Calu3 (cell line): ENCODE results near the gene PRELID1. TPM values are rescaled to one million over a fixed set of nuclear protein-coding genes. Genes with fewer than 3 reads are reported as not detected.

Experiments used
- BruUV-seq: library from RNA; stranded (reverse); fragments of 400-500 nt; replicated peaks from 2 replicates; lab custom pipeline; 2021; lab: Mats Ljungman, UMichigan
- CTCF ChIA-PET: fragments of 300-600 bp; sonication (Branson Sonifier 250); formaldehyde crosslinking; loops from one replicate; lab custom pipeline; 2022; ENCODE audit warnings: antibody characterized with exemption; lab: Charles Lee
- DNase-seq: peaks from one replicate; pipeline ENCODE4 v3.0.0; 2022
- H3K27ac Mint-ChIP-seq: one replicate; pipeline ENCODE4 v1.8.0; 2022; ENCODE audit warnings: mixed read lengths; ENCODE audit not compliant: unreplicated experiment
- H3K27me3 Mint-ChIP-seq: one replicate; pipeline ENCODE4 v1.8.0; 2022; ENCODE audit warnings: mixed read lengths; ENCODE audit not compliant: unreplicated experiment
- H3K36me3 Mint-ChIP-seq: one replicate; pipeline ENCODE4 v1.8.0; 2022; ENCODE audit warnings: mild to moderate bottlenecking, moderate library complexity, mixed read lengths; ENCODE audit not compliant: insufficient read depth, unreplicated experiment
- H3K4me1 Mint-ChIP-seq: one replicate; pipeline ENCODE4 v1.8.0; 2022; ENCODE audit warnings: mild to moderate bottlenecking, low read depth, mixed read lengths; ENCODE audit not compliant: unreplicated experiment
- H3K4me3 Mint-ChIP-seq: one replicate; pipeline ENCODE4 v1.8.0; 2022; ENCODE audit warnings: mild to moderate bottlenecking, low read depth, moderate library complexity, mixed read lengths; ENCODE audit not compliant: unreplicated experiment
- H3K9me3 Mint-ChIP-seq: one replicate; pipeline ENCODE4 v1.8.0; 2022; ENCODE audit warnings: low read depth, mixed read lengths; ENCODE audit not compliant: unreplicated experiment
- intact Hi-C: fragments of 100-400 bp; cut with micrococcal nuclease; formaldehyde crosslinking; loops from one replicate; pipeline ENCODE4 v1.10.0; 2022; ENCODE audit not compliant: unreplicated experiment
- total RNA-seq: library from RNA; stranded (reverse); gene quantifications from 2 replicates; pipeline ENCODE4 v1.2.3, GENCODE V29; 2022
- TF ChIP-seq, protein P1 (sequence below): fragments of 200-600 bp; IDR thresholded peaks from one replicate; pipeline ENCODE4 v1.8.0; 2022; ENCODE audit warnings: antibody characterized with exemption; ENCODE audit not compliant: unreplicated experiment

The PRELID1 gene
- total RNA-seq, 1 experiment from 2014 or later, result 217 TPM

DNA sequence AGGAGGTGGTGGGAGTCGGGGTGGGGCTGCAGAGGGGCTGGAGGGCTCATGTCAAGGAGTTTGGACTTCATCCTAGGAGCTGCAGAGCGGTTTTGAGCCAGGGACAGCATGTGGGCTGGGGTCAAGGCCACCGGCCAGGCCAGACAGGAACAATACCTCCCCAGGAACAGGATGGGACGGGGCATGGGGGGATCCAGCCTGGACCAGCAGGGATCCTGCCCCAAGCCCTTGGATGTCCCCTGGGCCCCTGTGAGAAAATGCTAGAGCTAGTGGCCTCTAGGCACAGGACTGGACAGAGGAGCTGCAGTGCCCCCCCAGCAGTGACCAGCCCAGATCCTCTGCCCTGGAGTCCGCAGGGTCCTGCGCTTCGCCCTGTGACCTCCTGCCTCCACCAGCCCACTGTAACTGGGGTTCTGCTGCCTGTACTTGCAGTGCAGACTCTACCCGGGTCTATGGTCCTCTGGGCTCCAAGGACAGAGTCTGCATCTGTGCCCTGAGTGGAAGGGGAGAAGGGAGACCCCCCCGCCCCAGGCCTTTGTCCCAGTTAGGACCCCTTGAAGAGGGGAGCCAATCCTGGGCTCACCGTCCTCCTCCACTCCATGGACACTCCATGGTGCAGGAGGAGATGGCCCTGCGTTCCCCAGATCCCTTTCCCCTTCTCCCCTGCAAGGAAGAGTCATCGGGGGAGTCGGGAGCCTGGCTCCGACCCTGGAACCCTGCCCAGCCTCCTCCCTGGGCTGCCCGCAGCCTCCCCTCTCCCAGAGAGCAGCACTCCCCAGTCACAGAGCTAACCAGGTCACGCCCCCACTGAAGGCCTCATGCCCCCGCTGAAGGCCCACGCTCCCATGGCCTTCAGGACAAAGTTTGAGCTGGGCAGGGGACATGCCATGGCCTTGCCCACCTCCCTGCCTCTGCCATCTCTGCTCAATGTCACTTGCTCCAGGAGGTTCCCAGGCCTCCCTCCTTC, 11.1 kb downstream of the PRELID1 start:
- CTCF ChIA-PET, result no interaction called here
- no peak overlapping the region for H3K27ac Mint-ChIP-seq
- intact Hi-C loops, result loop anchor here (5.0 kb wide), 2 partner anchors 38 to 138 kb away; partner anchors contain the start of gene LMAN2

DNA sequence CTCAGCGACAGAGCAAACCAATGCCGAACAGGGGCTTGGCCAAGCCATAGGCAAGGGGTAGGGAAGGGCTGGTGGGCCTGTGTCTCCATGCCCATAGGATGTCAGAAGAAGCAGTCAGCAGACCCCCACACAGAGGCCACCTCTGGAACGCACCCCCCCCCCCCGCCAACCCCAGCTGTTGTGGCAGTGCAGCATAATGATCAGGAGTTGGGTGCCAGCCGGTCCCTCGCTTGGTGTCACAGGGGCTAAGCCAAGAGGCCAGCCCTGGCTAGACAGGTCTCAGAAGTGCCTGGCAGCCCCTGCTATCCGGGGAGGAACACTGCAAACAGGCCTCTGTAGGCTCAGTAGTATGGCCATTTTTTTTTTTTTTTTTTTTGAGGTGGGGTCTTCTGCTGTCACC, 11.8 kb downstream of the PRELID1 start:
- no peak overlapping the region for H3K27ac Mint-ChIP-seq
- DNase-seq, result no peak
- intact Hi-C loops, result loop anchor here (5.0 kb wide), 1 partner anchor 37 kb away; the partner anchor contains the start of gene LMAN2
- TF ChIP-seq, protein P1, sequence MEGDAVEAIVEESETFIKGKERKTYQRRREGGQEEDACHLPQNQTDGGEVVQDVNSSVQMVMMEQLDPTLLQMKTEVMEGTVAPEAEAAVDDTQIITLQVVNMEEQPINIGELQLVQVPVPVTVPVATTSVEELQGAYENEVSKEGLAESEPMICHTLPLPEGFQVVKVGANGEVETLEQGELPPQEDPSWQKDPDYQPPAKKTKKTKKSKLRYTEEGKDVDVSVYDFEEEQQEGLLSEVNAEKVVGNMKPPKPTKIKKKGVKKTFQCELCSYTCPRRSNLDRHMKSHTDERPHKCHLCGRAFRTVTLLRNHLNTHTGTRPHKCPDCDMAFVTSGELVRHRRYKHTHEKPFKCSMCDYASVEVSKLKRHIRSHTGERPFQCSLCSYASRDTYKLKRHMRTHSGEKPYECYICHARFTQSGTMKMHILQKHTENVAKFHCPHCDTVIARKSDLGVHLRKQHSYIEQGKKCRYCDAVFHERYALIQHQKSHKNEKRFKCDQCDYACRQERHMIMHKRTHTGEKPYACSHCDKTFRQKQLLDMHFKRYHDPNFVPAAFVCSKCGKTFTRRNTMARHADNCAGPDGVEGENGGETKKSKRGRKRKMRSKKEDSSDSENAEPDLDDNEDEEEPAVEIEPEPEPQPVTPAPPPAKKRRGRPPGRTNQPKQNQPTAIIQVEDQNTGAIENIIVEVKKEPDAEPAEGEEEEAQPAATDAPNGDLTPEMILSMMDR, result no peak
- no TSS peak for BruUV-seq
- no peaks in the 10 kb centered on the region for H3K9me3 Mint-ChIP-seq
- H3K27me3 Mint-ChIP-seq, result no peaks in the 10 kb centered on the region
- CTCF ChIA-PET, result interaction anchor here (0.6 to 0.7 kb wide), 2 partner anchors 67 to 110 kb away, joined by 3 to 4 read pairs; no protein-coding TSS in a partner anchor
- H3K36me3 Mint-ChIP-seq, result peaks cover 45% of the 10 kb centered on the region
- H3K4me3 Mint-ChIP-seq, result no peak overlapping the region
- H3K4me1 Mint-ChIP-seq, result peaks cover 42% of the 10 kb centered on the region

More for the DNA sequence above, 11.1 kb downstream of the PRELID1 start:
- DNase-seq, result no peak
- TF ChIP-seq, protein P1, result no peak
- Mint-ChIP-seq H3K4me1 (peaks cover 46% of the 10 kb centered on the region), H3K36me3 (peaks cover 51% of the 10 kb centered on the region), H3K4me3 (no peak overlapping the region), H3K27me3 (no peaks in the 10 kb centered on the region), H3K9me3 (no peaks in the 10 kb centered on the region)
- BruUV-seq, result no TSS peak

DNA sequence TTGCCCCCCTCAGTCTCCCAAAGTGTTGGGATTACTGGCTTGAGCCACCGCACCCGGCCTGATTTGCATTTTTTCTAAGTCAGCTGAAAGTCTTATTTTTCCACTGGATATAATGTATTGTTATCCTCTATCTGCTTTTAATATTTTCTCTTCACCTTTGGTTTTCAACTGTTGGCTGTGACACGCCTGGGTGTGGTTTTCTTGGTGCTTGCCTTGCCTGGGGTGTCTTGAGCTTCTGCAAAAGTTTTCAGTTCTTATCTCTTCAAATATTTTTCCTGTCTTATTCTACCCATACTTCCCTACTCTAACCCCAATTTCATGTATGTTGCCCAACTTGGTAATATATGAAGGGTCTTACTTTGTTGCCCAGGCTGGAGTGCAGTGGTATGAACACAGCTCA, 12.4 kb downstream of the PRELID1 start:
- TF ChIP-seq, protein P1, result no peak
- Mint-ChIP-seq H3K27me3 (no peaks in the 10 kb centered on the region), H3K36me3 (peaks cover 40% of the 10 kb centered on the region), H3K9me3 (no peaks in the 10 kb centered on the region), H3K27ac (no peak overlapping the region), H3K4me3 (no peak overlapping the region), H3K4me1 (peaks cover 36% of the 10 kb centered on the region)
- no peak for DNase-seq
- intact Hi-C loops, result loop anchor here (5.0 kb wide), 1 partner anchor 36 kb away; the partner anchor contains the start of gene LMAN2
- no TSS peak for BruUV-seq
- CTCF ChIA-PET, result interaction anchor here (0.6 to 3.0 kb wide), 6 partner anchors 49 to 139 kb away, joined by 3 to 18 read pairs (median 4); no protein-coding TSS in a partner anchor

DNA sequence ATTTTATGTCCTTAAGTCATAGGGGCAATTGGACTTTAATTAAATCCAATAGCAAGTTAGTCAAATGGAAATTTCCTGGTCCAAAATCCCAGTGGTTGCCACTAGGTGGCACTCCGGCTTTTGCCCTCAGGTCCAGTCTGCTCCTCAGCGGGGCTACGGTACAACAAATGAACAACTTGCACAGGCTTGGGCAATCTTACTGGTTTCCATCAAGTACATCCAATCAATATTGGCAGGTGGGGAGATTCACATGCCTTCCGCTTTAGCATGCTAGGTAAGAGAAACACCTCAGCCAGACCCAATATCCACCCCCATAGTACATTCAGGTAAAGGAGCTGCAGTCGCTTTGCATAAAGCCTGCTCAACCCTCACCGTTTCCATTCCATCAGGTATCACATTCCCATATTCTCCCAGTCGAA, 14.4 kb downstream of the PRELID1 start:
- Mint-ChIP-seq H3K9me3 (no peaks in the 10 kb centered on the region), H3K4me1 (peaks cover 39% of the 10 kb centered on the region), H3K27me3 (no peaks in the 10 kb centered on the region), H3K4me3 (no peak overlapping the region), H3K27ac (peak overlapping the region; percentile 65), H3K36me3 (peaks cover 28% of the 10 kb centered on the region)
- no TSS peak for BruUV-seq
- CTCF ChIA-PET, result interaction anchor here (0.6 to 3.0 kb wide), 8 partner anchors 8 to 137 kb away, joined by 3 to 18 read pairs (median 4); no protein-coding TSS in a partner anchor
- TF ChIP-seq, protein P1, result peak; percentile 86
- peak; percentile 89 for DNase-seq
- intact Hi-C loops, result loop anchor here (1.0 to 5.0 kb wide), 3 partner anchors 34 to 73 kb away; partner anchors contain the start of gene LMAN2
